Activated T-cell treated with anti-CD3 and anti-CD28 coated beads, Interleukin-2, amount 50 U/mL, for 24 hours (primary cell): ENCODE measurements around the gene SDSL.

Source experiments
- DNase-seq: peaks from one replicate; pipeline ENCODE4 v3.0.0-alpha.2; 2020
- H3K27ac Mint-ChIP-seq: 2 replicates; pipeline ENCODE4 v1.8.0; 2020; ENCODE audit warnings: mild to moderate bottlenecking, mixed read lengths
- H3K27me3 Mint-ChIP-seq: 2 replicates; pipeline ENCODE4 v1.8.0; 2020; ENCODE audit warnings: mixed read lengths
- H3K36me3 Mint-ChIP-seq: 2 replicates; pipeline ENCODE4 v1.8.0; 2020; ENCODE audit warnings: low read depth, mixed read lengths
- H3K4me1 Mint-ChIP-seq: 2 replicates; pipeline ENCODE4 v1.8.0; 2020; ENCODE audit warnings: low read depth, mixed read lengths
- H3K4me3 Mint-ChIP-seq: 2 replicates; pipeline ENCODE4 v1.8.0; 2020; ENCODE audit warnings: mild to moderate bottlenecking, moderate library complexity, mixed read lengths
- H3K9me3 Mint-ChIP-seq: 2 replicates; pipeline ENCODE4 v1.8.0; 2020; ENCODE audit warnings: mixed read lengths

SDSL gene

GRCh38 chr12:113391145-113391544 lies 31.0 kb upstream of the SDSL start:
- Mint-ChIP-seq H3K4me3 (no peak overlapping the region), H3K36me3 (peaks cover 30% of the 10 kb centered on the region), H3K27ac (no peak overlapping the region)

GRCh38 chr12:113391650-113392337 lies 30.4 kb upstream of the SDSL start:
- Mint-ChIP-seq H3K9me3 (no peaks in the 10 kb centered on the region), H3K4me3 (no peak overlapping the region), H3K4me1 (no peaks in the 10 kb centered on the region), H3K36me3 (peaks cover 25% of the 10 kb centered on the region), H3K27ac (no peak overlapping the region), H3K27me3 (no peaks in the 10 kb centered on the region)
- no peak for DNase-seq

More at GRCh38 chr12:113391145-113391544, 31.0 kb upstream of the SDSL start:
- no peak for DNase-seq
- no peaks in the 10 kb centered on the region for H3K4me1 Mint-ChIP-seq
- H3K27me3 Mint-ChIP-seq, result no peaks in the 10 kb centered on the region
- H3K9me3 Mint-ChIP-seq, result no peaks in the 10 kb centered on the region

- H3K4me1 Mint-ChIP-seq, result no peaks in the 10 kb centered on the region
- H3K9me3 Mint-ChIP-seq, result no peaks in the 10 kb centered on the region
- peaks cover 18% of the 10 kb centered on the region for H3K36me3 Mint-ChIP-seq
- no peak for DNase-seq
- H3K4me3 Mint-ChIP-seq, result no peak overlapping the region
- H3K27ac Mint-ChIP-seq, result no peak overlapping the region
- no peaks in the 10 kb centered on the region for H3K27me3 Mint-ChIP-seq
Measured at GRCh38 chr12:113392520-113392919, 29.7 kb upstream of the SDSL start.

GRCh38 chr12:113392988-113393579 lies 29.1 kb upstream of the SDSL start:
- peaks cover 3% of the 10 kb centered on the region for H3K27me3 Mint-ChIP-seq
- no peaks in the 10 kb centered on the region for H3K9me3 Mint-ChIP-seq
- H3K4me1 Mint-ChIP-seq, result no peaks in the 10 kb centered on the region

GRCh38 chr12:113393749-113394148 lies 28.4 kb upstream of the SDSL start:
- DNase-seq, result no peak

More at GRCh38 chr12:113392988-113393579, 29.1 kb upstream of the SDSL start:
- Mint-ChIP-seq H3K36me3 (peaks cover 15% of the 10 kb centered on the region), H3K4me3 (no peak overlapping the region), H3K27ac (no peak overlapping the region)
- DNase-seq, result no peak

GRCh38 chr12:113395119-113395518 lies 27.1 kb upstream of the SDSL start:
- Mint-ChIP-seq H3K27me3 (peaks cover 7% of the 10 kb centered on the region), H3K36me3 (peaks cover 6% of the 10 kb centered on the region), H3K4me3 (no peak overlapping the region), H3K9me3 (no peaks in the 10 kb centered on the region), H3K27ac (no peak overlapping the region), H3K4me1 (no peaks in the 10 kb centered on the region)
- no peak for DNase-seq

More at GRCh38 chr12:113393749-113394148, 28.4 kb upstream of the SDSL start:
- no peak overlapping the region for H3K27ac Mint-ChIP-seq
- H3K36me3 Mint-ChIP-seq, result peaks cover 9% of the 10 kb centered on the region
- H3K4me1 Mint-ChIP-seq, result no peaks in the 10 kb centered on the region
- H3K27me3 Mint-ChIP-seq, result peaks cover 3% of the 10 kb centered on the region
- H3K9me3 Mint-ChIP-seq, result no peaks in the 10 kb centered on the region
- H3K4me3 Mint-ChIP-seq, result no peak overlapping the region

- Mint-ChIP-seq H3K36me3 (peaks cover 6% of the 10 kb centered on the region), H3K4me3 (no peak overlapping the region), H3K27ac (no peak overlapping the region)
Measured at GRCh38 chr12:113396200-113396599, 26.0 kb upstream of the SDSL start.

GRCh38 chr12:113396828-113397496 lies 25.2 kb upstream of the SDSL start:
- H3K27ac Mint-ChIP-seq, result no peak overlapping the region
- no peaks in the 10 kb centered on the region for H3K4me1 Mint-ChIP-seq
- no peak overlapping the region for H3K4me3 Mint-ChIP-seq
- DNase-seq, result no peak
- peaks cover 3% of the 10 kb centered on the region for H3K36me3 Mint-ChIP-seq
- no peaks in the 10 kb centered on the region for H3K9me3 Mint-ChIP-seq
- peaks cover 10% of the 10 kb centered on the region for H3K27me3 Mint-ChIP-seq

More at GRCh38 chr12:113396200-113396599, 26.0 kb upstream of the SDSL start:
- Mint-ChIP-seq H3K27me3 (peaks cover 10% of the 10 kb centered on the region), H3K9me3 (no peaks in the 10 kb centered on the region), H3K4me1 (no peaks in the 10 kb centered on the region)
- DNase-seq, result no peak

GRCh38 chr12:113397497-113398197 lies 24.5 kb upstream of the SDSL start:
- no peak overlapping the region for H3K4me3 Mint-ChIP-seq
- H3K4me1 Mint-ChIP-seq, result no peaks in the 10 kb centered on the region
- peaks cover 2% of the 10 kb centered on the region for H3K36me3 Mint-ChIP-seq
- H3K9me3 Mint-ChIP-seq, result no peaks in the 10 kb centered on the region
- no peak overlapping the region for H3K27ac Mint-ChIP-seq
- peaks cover 11% of the 10 kb centered on the region for H3K27me3 Mint-ChIP-seq
- no peak for DNase-seq

GRCh38 chr12:113398346-113399290 lies 23.6 kb upstream of the SDSL start:
- Mint-ChIP-seq H3K27ac (no peak overlapping the region), H3K27me3 (peaks cover 14% of the 10 kb centered on the region), H3K4me3 (no peak overlapping the region), H3K36me3 (peaks cover under 1% of the 10 kb centered on the region), H3K4me1 (no peaks in the 10 kb centered on the region), H3K9me3 (no peaks in the 10 kb centered on the region)
- no peak for DNase-seq

GRCh38 chr12:113399490-113399889 lies 22.7 kb upstream of the SDSL start:
- Mint-ChIP-seq H3K9me3 (no peaks in the 10 kb centered on the region), H3K4me3 (no peak overlapping the region)

GRCh38 chr12:113400362-113400761 lies 21.8 kb upstream of the SDSL start:
- Mint-ChIP-seq H3K27ac (no peak overlapping the region), H3K9me3 (no peaks in the 10 kb centered on the region), H3K4me3 (no peak overlapping the region), H3K4me1 (no peaks in the 10 kb centered on the region), H3K36me3 (no peaks in the 10 kb centered on the region), H3K27me3 (peaks cover 22% of the 10 kb centered on the region)
- DNase-seq, result no peak

More at GRCh38 chr12:113399490-113399889, 22.7 kb upstream of the SDSL start:
- Mint-ChIP-seq H3K27ac (no peak overlapping the region), H3K36me3 (no peaks in the 10 kb centered on the region), H3K27me3 (peaks cover 19% of the 10 kb centered on the region), H3K4me1 (no peaks in the 10 kb centered on the region)
- no peak for DNase-seq

- Mint-ChIP-seq H3K27me3 (peaks cover 22% of the 10 kb centered on the region), H3K4me1 (no peaks in the 10 kb centered on the region), H3K36me3 (no peaks in the 10 kb centered on the region), H3K27ac (no peak overlapping the region), H3K9me3 (no peaks in the 10 kb centered on the region), H3K4me3 (no peak overlapping the region)
- DNase-seq, result no peak
Measured at GRCh38 chr12:113401066-113402000, 20.8 kb upstream of the SDSL start.
